GM15510 (cell line): Measurements from ENCODE around the gene USP2.

Source experiments
- POLR2A ChIP-seq: IDR thresholded peaks from 3 replicates; pipeline ENCODE4 v1.6.1; 2011; ENCODE audit warnings: borderline replicate concordance; ENCODE audit not compliant: insufficient read length; ENCODE audit errors: extremely low read depth

USP2 gene

DNA sequence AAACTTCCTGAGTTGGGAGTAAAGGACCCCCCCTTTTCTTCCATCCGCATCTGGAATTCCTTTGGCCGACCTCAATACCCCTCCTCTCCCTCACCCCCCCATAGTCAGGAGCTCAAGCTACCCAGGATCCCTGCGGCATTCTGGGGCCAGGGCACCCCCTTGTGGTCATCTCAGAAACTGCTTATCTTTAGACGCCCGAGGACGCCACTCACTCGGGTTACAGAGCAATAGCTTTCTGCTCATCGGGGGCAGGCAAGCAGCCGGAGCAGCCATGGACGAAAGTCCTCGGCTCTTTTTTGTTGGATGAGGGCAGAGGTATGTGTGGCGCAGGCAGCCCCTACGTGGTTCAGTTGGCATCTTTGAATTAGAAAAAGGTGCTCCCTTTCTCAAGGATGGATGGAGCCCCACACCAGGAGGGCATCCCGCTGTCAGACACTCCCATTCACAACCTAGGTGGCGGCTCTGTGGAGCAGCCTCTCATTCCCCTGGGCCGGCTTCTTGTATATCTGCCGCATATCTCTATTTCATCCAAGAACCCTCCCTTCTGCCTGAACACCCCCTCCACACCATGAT lies 43.1 kb downstream of the USP2 start:
- TF ChIP-seq POLR2A = no peak

DNA sequence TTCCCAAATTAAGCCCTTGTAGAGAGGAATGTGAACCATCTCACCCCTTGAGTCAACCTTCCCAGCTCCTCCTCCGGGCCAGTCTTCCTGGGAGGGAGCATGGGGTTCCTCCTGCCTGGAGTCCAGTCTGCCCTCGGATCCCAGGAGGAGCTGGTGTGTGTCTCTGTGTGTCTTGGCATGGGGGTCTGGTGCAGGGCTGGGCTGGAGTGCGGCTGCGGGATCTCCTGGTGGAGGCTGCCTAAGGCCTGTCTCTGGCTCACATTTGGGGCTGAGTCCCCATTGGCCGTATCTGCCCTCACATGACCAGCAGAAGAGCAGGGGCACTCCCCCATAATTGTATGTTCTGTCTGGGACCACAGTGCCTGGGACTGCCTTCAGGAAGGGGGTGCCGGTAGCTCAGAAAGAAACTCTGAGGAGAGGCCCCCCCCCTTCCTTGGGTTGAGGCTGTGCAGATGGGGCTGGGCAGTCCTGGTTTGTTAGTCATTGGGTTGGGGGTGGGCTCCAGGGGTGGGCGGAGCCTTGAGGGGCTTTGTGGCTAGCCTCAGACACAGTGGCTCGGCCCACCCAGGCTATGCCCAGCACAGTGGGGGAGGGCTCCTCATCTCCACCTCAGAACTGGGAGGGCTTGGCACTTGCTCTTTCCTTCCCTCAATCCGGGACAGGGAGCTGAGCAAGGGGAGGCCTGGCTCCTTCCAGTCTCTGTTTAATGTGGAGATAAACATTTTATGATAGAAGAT lies 43.7 kb downstream of the USP2 start:
- no peak for TF ChIP-seq POLR2A

GRCh38 chr11:119336744-119337469 lies 44.6 kb downstream of the USP2 start:
- TF ChIP-seq POLR2A = no peak

DNA sequence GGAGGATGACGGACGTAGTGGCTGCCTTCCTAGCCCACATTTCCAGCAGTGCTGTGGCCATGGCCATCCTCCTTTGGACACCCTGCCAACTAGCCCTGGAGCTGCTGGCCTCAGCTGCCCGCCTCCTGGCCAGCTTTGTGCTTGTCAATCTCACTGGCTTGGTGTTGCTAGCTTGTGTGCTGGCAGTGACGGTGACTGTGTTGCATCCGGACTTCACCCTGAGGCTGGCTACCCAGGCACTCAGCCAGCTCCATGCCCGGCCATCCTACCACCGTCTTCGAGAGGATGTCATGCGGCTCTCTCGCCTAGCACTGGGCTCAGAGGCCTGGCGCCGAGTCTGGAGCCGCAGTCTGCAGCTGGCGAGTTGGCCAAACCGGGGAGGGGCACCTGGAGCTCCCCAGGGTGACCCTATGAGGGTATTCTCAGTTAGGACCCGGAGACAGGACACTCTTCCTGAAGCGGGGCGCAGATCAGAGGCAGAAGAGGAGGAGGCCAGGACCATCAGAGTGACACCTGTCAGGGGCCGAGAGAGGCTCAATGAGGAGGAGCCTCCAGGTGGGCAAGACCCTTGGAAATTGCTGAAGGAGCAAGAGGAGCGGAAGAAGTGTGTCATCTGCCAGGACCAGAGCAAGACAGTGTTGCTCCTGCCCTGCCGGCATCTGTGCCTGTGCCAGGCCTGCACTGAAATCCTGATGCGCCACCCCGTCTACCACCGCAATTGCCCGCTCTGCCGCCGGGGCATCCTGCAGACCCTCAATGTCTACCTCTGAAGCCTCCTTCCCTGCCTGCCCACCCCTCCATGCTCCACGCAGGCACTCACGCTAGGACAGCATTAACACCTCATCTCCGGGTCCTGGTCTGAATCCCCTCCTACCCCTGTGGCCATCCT lies 45.6 kb downstream of the USP2 start:
- no peak for TF ChIP-seq POLR2A

DNA sequence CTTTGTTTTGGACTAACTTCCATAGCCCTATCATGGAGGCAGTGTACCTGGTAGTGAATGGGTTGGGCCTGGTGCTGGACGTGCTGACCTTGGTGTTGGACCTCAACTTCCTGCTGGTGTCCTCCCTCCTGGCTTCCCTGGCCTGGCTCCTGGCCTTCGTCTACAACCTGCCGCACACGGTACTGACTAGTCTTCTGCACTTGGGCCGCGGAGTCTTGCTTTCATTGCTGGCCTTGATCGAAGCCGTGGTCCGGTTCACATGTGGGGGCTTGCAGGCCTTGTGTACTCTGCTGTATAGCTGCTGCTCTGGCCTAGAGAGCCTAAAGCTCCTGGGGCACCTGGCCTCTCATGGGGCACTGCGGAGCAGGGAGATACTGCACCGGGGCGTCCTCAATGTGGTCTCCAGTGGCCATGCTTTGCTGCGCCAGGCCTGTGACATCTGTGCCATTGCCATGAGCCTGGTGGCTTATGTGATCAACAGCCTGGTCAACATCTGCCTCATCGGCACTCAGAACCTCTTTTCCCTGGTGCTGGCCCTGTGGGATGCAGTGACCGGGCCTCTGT lies 46.3 kb downstream of the USP2 start:
- TF ChIP-seq POLR2A = no peak

DNA sequence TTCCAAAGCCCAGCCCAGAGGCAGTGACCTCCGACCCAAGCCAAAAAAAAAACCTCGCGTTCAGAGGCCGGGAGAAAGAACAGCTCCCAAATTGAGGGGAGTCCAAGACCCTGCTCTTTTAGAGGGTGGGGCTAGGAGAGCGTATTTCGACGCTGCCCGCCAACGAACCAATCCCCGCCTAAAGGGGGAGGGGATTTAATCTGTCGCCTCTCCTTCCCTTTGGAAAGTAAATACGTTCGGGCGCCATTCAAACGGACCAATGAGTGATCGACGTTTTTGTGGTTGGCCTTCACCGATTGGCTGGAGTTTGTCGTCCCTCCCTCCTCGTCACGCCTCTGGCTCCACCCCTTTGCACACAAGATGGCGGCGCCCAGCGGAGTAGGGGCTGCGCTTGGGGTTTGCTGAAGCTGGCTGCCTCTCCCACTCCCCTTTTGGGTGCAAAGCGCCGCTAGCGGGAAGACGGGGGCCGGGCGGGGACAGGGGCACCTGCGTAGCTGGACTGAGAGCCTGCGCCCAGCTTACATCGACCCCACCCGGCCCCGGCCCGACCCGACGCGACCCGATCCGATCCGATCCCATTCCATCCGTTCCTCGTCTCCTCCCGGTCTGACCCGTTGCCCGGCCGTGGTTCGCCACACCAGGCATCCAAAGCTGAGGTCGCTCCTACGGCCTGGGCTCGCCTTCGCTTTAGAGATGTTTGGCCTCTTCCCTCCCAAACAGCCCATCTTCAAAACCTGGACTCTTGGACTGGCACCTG lies 47.1 kb downstream of the USP2 start, which contains the start of gene RNF26:
RNF26 (plus strand) TSS at position 354 of the 757 bp plus-strand sequence. CDS start 596 bp downstream, outside the sequence.
- peak; percentile 74 for TF ChIP-seq POLR2A

GRCh38 chr11:119332111-119332765 lies 49.3 kb downstream of the USP2 start:
- no peak for TF ChIP-seq POLR2A

DNA sequence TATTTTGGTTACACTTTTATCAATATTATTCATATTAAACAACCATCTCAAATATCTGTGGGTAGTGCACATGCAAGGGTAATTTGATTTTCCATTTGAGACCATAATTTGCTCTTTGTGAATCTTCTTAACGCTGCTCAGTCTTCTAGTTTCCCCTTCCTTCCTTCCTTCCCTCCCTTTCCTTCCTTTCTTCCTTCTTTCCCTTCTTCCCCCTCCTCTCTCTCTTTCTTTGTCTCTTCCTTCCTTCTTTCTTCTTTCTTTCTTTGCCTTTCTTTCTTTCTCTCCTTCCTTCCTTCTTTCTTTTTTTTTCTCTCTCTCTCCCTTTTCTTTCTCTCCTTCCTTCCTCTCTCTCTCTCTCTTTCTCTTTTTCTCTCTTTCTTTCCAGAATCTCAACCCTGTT lies 51.3 kb downstream of the USP2 start:
- no peak for TF ChIP-seq POLR2A

GRCh38 chr11:119329320-119329719 lies 52.2 kb downstream of the USP2 start:
- TF ChIP-seq POLR2A = no peak

DNA sequence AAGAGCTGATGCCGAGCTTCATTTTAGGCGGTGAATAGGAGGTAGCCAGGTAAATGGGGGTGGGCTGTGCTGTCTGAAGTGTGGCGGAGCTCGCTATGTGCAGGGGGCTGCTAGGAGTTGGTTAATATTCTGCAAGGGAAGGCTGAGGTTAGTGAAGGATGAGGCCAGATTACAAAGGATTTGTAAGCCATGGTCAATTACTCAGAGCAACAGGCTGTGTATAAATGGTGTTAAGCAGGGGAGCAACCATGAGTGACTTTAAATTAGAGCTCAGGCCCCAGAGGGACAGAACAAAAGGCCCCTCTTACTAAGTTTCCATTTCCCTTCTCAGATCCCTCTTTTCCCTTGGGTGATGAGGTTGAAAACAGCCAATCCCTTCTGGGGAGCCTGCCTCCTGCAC lies 57.3 kb downstream of the USP2 start:
- no peak for TF ChIP-seq POLR2A

- TF ChIP-seq POLR2A = no peak
Observed at GRCh38 chr11:119323532-119324033, 57.9 kb downstream of the USP2 start.

GRCh38 chr11:119322921-119323531 lies 58.5 kb downstream of the USP2 start:
- no peak for TF ChIP-seq POLR2A

DNA sequence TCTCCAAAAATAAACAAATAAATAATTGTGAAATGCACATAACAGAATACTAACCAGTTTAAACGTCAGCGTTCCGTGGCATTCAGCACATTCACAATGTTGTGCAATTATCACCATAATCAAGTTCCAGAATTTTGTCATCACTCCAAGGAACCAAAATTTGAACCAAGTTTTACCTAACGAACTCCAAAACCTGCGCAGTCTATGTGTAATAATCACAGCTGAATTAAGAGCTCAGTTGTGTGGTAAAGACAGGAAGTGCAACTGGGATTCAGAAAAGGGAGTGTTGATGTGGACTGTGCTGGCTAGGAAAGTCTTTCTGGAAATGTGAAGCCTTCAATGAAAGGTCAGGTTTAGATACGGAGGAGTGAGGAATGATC lies 59.1 kb downstream of the USP2 start:
- no peak for TF ChIP-seq POLR2A
